D341Med (cell line): ENCODE results near the gene TRAF6.
"Not testable (repeated sequence)": the region's sequence is repeated elsewhere in the genome, so short reads cannot be mapped to it uniquely, and the experiment has no call there.

Source experiments
- DNase-seq: peaks from one replicate; pipeline ENCODE4 v3.0.0; 2012; ENCODE audit warnings: low spot score

The TRAF6 gene

DNA sequence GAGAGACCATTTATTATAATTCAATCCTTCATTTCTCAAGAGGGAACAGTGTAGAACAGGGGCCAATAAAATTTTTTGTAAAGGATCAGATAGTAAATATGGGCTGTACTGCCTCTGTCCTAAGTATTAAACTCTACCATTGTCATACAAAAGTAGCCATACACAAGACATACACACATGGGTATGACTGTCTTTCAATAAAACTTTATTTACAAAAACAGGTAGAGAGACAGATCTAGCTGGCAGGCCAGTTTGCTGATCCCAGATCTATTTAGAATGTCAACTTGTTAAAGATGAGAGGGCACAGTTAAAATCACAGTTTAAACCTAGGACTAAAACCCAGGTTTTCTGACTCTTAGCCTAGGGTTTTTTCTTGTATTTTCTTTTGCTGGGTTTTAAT, 16.7 kb downstream of the TRAF6 start:
- DNase-seq: no peak

DNA sequence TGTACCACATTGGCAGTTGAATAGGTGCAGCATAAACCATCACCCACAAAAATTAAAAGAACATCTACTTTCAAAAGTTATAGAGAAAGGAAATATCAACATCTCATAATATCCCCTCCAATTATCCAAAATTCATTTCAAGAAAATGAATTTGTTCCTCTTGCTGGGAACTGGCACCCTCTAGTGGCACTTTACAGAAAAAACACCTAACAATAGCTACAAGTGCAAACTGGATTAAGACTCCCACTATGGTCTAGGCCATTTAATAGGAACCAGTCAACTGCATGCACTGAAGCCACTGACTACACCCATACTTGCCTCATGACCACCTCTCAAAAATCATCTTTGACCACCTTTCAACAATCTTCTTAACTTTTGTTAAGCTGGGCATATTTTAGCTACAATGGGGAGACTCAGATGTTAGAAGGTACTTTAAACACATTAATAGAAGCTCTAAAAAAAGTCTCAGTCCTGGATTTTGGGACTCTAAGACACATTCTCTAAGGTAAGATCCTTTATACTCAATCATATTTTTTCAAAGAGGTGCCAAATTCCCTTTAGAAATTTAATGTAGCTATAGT, 17.3 kb downstream of the TRAF6 start:
- DNase-seq: peak; percentile 54

- no peak for DNase-seq
Observed at GRCh38 chr11:36490026-36490806, 19.9 kb downstream of the TRAF6 start.

DNA sequence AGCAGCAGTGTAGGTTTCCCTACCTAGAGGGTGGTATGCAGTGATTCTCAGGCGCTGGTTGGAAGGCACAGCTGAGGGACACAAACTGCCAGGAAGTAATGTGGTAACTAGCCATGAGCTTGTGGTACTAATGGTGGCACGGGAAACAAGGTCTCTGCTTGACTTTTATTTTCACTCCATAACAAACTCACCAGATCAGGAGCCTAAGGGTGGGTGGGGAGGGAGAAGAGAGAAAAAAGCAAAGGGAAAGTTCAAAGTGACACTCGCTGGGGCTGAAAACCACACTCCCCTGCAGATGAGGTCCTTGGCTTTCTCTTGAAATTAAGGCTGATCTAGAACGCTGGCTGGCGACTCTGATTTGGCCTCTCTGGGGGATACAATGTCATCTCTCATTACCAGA, 22.0 kb downstream of the TRAF6 start:
- DNase-seq: no peak

DNA sequence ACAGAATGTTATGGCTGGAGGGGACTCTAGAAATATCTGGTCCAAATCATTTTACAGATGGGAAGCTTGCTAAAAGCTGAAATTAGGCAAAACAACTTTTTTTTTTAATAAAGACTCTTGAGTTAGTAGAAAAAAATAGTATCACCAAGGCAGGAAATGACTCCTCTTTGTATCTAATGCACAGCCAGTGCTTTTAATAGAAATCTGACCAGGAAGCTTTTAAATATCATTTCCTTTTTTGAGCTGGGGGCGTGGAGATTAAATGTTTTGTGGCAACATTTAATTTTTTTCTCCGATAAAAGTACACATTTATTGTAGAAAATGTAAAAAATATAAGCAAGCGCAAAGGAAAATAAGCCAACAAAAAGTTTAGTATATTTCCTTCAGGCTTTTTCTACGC, 22.5 kb downstream of the TRAF6 start:
- no peak for DNase-seq

GRCh38 chr11:36485298-36486002, 24.6 kb downstream of the TRAF6 start:
- DNase-seq: no peak

GRCh38 chr11:36483042-36483441, 27.0 kb downstream of the TRAF6 start:
- DNase-seq: not testable (repeated sequence)

GRCh38 chr11:36480833-36481232, 29.2 kb downstream of the TRAF6 start:
- no peak for DNase-seq

DNA sequence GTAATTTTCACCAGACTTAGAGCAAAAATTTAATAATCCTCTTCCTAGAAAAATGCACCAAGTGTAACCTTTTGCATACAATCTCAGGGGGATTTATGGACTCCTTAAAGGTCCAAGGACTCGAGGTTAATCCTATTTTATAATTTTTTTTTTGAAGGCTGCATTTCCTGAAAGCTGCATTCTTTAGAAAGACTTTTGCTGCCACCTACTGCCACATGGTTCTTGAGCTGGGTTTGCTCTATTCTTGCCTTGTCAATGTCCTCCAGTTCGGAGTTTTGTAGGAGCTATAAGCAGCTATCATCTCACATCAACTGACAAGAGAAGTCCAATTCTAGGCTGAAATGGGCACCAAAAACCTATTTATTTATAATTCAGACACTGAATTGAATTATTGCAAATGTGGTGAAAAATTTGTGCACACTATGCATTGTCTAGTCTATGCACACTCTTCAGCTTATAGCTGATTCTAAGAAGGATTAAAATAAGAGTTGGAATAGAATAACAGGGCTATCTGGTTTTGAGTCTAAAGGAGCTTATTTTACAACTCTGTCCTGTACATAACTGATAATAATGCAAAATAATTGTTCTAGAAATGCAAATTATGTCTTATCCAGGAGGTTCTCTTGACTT, 31.3 kb downstream of the TRAF6 start:
- DNase-seq: peak; percentile 58

DNA sequence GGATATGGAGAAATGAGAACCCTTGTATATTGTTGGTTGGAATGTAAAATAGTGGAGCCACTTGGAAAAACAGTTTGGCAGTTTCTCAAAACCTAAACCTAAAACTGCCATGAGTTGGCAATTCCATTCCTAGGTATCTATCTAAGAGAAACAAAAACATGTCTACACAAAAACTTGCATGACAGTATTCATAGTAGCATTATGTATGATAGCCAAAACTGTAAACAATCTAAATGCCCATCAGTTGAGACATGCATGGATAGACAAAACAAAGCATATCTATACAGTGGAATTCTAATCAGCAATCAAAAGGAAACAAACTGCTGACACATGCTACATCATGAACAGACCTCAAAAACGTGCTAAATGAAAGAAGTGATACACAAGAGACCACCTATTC, 34.9 kb downstream of the TRAF6 start:
- no peak for DNase-seq

DNA sequence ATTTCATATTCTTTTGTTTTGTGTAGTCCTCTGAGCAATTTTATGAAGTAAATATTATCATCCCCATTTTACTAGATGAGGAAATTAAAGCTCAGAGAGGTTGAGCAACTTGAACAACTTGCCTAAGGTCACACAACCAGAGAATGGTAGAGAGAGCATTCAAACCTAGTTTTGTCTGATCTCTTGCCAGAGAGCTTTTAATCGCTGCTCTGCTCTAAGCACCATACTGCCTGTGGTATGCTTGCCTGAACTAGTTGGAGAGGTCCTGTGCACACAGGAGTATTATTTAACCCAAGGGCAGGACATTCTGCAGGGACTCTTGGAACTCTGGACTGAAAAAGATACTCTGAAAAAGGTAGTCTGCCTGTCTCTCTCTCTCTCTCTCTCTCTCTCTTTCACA, 38.5 kb downstream of the TRAF6 start:
- no peak for DNase-seq

GRCh38 chr11:36469881-36470802, 39.9 kb downstream of the TRAF6 start:
- no peak for DNase-seq

DNA sequence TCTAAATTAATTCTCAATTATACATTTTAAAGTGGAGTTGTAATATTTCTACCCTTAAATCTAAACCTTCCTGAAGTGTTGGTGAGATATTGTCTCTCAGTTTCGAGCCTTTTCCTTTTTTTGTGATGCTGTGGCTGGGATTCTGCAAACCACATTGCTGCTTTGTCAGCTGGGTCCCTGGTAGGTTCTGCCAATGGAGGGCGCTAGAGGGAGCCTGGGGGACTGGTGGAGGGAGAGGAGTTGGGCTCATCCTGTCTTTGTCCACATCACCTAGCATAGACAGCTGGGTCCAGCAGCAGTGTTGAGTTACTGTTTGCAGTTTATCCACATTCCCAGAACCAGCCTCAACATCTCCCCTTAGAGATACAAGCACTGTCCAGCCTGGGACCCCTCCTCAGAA, 41.0 kb downstream of the TRAF6 start:
- no peak for DNase-seq

- no peak for DNase-seq
Observed at GRCh38 chr11:36467916-36468315, 42.2 kb downstream of the TRAF6 start.

- no peak for DNase-seq
Observed at GRCh38 chr11:36467012-36467411, 43.1 kb downstream of the TRAF6 start.

- DNase-seq: no peak
Observed at GRCh38 chr11:36465449-36466163, 44.5 kb downstream of the TRAF6 start.

DNA sequence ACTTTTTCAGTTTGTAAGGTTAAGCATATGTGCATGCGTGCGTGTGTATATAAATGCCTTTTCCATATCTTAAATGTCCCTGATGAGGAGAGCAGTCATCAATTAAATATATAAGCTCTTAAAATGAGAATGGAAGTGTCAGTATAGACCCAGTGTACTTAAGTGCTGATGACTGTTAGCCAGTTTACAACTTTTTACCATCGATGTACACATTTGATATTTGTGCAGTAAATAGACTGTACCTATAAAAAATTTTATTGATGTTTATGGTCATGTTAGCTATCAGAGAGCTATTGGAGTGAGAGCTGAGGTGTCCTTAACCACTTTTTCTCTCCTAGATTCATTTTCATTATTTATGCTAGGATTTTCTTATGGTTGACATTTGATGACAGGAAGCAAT, 45.4 kb downstream of the TRAF6 start:
- DNase-seq: no peak

GRCh38 chr11:36463781-36464180, 46.3 kb downstream of the TRAF6 start:
- DNase-seq: no peak

GRCh38 chr11:36462321-36462720, 47.8 kb downstream of the TRAF6 start:
- no peak for DNase-seq

GRCh38 chr11:36460220-36460619, 49.9 kb downstream of the TRAF6 start:
- no peak for DNase-seq

DNA sequence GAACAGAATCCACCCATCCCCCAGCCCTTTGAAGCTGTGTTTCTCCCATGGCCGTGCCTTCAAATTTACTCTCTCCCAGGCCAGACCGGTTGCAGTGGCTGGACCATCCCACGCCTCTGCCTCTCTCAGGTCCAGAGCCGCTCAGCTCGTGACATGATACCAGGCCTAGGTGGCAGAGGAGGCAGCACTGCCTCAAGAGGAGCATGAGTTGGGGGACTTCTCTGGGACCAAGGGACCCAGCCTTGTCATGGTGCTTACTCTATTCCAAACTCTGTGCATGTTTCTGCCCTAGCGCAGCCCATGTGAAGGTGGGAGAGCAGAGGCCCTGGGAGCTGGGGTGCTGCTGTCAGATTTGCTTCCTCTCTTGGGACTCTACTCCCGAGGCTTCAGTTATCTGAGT, 51.0 kb downstream of the TRAF6 start:
- DNase-seq: no peak
